HTERT RPE-1 (cell line): ENCODE measurements around the gene TPO.

Experiments used
- in situ Hi-C: fragments of 300-500 bp; cut with MboI; formaldehyde crosslinking; loops from 4 replicates; pipeline ENCODE4 v1.14.3; 2020; ENCODE audit warnings: low sequenced_read_pairs

Gene TPO

DNA sequence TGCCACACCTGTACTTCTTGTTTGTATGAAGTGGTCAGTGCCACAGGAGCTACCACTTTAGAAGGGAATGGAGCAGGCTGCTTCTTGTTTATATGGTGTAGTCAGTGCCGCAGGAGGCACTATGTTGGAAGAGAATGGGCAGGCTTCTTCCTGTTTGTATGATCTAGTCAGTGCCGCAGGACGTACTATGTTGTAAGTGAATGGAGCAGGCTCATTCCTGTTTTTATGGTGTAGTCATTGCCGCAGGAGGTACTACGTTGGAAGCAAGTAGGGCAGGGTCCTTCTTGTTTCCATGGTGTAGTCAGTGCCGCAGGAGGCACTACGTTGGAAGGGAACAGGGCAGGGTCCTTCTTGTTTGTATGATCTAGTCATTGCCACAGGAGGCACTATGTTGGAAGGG is 27.3 kb downstream of the TPO start:
- in situ Hi-C loops = no loop called here

DNA sequence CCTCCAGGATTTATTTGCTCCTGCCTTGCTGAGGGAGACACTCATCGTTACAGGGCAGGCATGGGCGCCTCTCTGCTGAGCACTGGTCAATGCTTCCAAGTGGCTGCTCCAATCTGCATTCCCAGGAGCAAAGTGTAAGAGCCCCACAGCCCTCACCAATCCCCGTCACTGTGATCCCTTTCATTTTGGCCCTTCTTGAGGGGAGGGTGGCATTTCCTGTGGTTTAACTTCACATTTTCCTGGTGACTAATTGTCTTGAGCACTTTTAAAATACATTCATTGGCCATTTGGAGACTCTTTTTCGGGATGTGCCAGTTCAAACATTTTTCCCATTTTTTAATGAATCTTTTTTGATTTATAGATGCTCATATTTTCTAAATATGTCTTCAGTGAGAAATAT is 33.0 kb downstream of the TPO start:
- in situ Hi-C loops = no loop called here

DNA sequence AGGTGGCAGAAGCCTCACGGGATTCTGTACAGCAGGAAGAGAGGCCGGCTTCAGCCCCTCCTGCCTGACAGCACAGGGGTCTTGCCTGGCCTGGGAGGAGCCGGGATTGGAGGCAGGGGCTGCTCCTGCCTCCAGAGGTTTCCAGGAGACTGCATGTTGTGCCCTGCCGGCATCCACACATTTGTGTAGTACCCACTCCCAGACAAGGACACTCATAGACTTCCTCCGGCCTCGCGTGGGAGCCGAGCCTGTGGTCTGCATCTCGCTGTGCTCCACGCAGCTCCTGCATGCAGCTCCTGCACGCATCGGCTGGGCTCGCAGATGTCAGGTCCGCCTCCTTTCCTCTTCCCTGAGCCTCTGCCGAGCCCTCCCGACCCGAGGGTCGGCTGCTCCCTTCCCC is 34.7 kb downstream of the TPO start:
- in situ Hi-C loops = no loop called here

DNA sequence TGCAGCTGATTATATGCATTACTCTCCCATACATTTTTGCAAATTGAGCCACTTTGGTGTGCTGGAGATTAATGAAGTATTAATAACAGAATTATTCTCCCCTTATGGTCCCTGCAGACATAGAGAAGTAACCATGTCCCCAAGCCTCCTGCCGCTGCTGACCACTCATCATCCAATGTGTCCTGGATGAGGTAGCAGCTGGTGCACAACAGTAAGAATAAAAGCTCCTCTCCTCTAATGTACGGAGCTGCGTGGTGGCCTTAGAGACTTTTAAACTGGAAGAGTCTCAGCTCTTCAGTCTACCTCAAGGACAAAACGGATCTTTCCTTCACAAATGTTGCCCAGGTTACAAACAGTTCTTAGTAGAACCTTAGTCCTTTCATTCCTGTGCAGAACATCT is 37.7 kb downstream of the TPO start:
- in situ Hi-C loops = no loop called here

DNA sequence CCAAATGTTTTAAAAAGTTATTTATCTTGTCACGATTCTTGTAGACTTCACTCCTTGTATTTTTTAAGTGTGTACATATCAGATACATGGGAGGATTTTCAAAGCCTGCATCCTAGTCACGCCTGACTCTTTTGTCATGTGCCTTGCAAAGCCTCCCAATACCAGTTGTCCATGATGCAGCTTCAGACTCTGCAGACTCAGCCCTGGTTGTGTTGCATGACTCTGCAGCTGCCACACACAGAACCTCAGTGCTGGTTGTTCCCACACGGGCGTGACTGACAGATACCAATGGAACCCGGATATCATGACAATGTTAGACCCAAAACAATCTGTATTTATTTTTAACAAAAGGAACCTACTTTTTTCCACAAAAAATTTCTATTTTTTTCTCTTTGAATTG is 38.2 kb downstream of the TPO start:
- in situ Hi-C loops = no loop called here

DNA sequence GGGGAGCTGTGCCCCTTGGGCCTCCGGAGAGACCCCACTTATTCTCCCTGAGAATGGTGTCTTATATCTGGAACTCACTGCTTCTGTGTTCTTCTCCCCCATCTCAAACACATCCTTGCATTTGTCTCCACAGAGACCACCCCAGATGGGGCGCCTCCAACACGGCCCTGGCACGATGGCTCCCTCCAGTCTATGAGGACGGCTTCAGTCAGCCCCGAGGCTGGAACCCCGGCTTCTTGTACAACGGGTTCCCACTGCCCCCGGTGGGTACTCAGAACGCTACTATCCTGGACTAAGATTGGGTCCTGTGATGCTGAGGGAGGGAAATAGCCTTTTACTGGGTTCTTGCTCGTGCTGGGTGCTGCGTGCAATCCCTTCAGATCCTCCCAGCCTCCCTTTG is 40.3 kb downstream of the TPO start:
- in situ Hi-C loops = no loop called here

DNA sequence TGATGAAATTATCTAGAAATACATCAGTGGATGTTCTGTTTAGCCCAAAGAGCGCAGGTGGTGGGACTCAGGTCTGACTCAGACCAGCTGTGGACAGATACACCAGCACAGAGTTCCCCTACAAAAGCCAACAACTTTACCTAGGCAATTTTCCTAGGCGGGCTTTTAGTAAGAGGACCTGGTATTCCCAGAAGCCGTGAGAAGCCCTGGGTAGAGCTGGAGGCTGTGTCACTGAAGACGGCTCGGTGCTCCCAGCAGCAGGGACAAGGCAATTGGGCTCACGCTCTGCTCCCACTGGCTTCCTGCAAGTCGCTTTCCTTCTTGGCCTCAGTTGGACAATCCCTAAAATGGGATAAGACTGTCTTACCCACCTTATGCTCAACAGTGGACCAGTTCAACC is 41.1 kb downstream of the TPO start:
- in situ Hi-C loops = no loop called here

DNA sequence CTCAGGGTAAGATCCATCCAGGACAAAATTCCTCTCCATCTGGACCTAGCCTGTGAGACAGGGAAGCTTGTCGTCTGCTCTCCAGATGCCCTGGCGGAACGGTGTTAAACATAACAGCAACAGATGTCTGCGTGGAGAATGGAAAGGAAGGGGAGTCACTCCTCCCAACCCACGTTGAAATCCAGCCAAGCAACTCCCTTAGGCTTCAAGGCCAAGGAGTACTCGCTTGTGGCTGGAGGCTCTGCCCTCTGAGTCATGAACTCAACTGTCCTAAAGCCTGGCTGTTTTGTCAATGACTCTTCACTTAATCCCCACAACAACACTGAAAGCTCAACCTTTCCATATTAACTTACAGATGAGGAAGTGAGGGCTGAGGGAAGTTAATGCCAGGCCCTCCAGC is 42.2 kb downstream of the TPO start:
- in situ Hi-C loops = no loop called here

DNA sequence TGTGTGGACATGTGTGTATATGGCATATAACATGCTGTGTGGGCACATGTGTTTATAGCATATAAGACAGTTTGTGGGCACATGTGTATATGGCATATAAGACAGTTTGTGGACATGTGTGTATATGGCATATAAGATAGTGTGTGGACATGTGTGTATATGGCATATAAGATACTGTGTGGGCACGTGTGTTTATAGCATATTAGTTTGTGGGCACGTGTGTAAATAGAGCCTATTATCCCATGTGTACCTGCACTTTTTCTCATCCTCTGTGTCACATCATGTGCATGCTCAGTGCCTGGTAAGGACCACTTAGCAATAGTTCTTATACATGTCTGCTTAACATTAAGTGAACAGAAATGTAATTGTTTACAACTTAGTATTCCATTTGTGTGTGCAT is 45.2 kb downstream of the TPO start:
- in situ Hi-C loops = no loop called here

DNA sequence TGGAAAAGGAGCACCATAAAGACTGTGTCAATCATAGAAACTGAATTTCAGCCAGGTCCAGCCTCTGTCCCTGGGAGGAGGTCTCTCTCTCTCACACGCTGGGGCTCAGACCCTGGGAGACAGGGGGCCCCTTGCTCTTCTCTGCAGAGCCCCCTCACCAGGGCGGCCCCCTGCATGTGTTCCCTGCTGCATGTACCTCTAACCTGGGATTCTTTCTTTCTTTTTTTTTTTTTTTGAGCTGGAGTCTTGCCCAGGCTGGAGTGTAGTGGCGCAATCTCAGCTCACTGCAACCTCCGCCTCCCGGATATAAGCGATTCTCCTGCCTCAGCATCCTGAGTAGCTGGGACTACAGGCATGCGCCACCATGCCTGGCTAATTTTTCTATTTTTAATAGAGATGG is 46.5 kb downstream of the TPO start:
- in situ Hi-C loops = no loop called here

DNA sequence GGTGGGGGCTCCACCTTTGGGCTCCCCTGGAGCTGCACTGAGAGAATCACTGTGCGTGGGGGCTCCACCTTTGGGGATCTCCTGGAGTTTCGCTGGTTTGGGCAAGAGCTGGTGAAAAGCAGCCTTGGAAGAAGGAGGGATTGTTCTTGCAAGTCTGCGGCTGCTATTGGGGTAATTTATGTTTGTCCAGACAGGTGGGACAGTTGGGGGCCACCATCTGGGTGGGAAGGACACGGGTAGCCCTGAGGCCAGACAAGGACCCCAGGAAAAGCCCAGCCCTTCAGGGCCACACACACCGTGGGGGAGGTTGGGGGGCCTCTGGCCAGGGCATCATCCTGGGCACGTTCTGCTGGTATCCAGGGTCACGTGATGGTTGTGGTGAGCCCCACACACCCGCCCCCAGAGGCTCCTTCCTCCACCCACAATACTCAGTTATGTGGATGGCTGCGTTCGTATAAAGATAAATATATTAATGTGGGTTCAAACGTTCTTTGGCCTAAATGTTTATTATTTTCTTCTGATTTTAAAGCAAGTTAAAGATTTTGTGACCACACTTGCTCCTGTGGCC is 47.7 kb downstream of the TPO start:
- in situ Hi-C loops = no loop called here

DNA sequence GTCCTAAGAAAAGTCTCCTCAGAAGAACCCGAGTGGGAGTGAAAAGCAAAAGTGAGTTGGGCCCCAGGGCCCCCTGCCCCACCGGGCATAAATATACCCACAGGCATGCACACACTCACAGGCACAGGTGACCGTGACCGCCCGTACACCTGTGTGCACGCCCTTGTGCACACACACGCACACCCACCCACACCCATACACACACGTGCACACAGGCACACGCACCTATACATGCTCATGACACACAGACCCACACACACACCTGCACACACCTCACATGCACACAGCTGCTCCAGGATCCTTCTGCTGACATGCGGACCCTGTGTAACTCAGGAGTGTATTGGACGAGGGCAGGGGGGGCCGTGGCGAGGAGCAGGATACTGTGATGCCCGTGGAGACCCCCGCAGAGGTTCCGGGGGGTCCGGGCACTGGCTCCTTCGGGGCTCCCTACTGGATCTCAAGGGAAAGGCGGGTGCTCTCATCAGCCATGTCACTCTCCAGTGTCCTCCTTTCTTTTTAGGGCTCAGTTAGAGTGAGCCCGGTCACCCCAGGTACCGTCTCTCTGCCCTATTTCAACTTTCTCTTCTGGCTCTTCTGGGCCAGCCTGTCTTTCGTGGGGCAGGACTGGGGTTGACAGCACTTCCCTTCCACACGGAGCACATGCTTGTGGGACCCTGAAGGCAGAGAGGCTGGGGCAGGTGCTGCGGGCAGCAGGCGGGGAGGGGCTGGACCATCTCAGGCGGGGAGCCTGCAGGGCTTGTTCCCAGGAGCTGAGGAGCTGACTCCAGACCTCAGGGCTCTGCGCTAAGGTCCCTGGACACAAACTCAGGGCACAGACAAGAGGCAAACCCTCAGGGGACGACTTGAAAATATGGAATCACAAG is 48.5 kb downstream of the TPO start:
- in situ Hi-C loops = no loop called here

DNA sequence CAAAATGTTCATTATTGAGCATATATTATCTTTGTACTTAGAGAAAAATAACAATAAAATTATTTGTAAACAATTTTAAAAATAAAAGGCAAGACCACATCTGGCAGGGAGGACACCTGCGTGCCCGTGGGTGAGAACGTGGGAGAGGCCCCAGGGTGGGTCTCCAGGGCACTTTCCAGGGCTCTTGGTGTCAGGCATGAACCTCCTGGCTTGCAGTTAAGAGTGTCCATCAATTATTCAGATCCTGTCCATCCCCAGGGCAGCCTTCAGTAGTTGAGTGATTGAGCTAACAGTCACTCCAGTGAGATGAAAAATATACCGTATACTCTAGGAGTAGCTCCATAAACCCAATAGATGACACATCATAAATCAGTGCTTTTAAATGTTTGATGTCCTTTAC is 49.7 kb downstream of the TPO start:
- in situ Hi-C loops = no loop called here

DNA sequence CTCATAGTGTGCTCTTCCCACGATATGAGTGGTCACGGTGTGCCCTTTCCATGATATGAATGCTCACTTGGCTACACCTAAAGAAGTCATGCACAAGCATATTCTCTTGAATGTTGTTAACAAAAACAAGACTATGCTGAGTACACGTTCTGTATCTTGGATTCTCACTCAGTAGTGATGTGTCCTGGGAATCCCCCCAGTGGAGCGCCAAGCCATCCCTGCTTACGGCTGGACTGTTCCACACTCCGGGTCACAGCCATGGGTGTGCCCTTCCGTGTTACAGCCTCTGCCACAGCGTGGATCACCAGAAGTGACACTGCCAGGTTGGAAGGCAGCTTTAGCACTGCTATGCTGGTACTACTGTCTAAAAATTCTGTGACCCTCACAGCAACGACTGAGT is 59.1 kb downstream of the TPO start:
- in situ Hi-C loops = no loop called here

DNA sequence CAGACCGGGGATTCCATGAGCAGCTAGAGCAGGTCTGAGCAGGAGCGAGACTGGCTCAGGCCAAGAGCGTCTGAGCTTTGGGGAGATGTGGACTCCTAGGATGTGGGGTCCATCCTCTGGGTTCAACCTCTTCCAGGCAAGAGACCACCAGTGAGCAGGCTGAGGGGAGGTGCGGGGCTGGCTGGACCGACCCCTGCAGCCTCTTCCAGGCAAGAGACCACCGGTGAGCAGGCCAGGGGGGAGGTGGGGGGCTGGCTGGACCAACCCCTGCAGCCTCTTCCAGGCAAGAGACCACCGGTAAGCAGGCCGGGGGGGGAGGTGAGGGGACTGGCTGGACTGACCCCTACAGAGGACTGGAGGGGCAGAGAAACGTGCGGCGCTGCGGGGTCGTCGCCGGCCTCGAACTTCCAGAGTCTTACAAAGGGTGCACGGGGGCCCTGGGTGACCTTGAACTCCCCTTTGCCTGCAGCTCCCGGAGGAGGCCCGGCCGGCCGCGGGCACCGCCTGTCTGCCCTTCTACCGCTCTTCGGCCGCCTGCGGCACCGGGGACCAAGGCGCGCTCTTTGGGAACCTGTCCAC is 63.4 kb downstream of the TPO start:
- in situ Hi-C loops = no loop called here

DNA sequence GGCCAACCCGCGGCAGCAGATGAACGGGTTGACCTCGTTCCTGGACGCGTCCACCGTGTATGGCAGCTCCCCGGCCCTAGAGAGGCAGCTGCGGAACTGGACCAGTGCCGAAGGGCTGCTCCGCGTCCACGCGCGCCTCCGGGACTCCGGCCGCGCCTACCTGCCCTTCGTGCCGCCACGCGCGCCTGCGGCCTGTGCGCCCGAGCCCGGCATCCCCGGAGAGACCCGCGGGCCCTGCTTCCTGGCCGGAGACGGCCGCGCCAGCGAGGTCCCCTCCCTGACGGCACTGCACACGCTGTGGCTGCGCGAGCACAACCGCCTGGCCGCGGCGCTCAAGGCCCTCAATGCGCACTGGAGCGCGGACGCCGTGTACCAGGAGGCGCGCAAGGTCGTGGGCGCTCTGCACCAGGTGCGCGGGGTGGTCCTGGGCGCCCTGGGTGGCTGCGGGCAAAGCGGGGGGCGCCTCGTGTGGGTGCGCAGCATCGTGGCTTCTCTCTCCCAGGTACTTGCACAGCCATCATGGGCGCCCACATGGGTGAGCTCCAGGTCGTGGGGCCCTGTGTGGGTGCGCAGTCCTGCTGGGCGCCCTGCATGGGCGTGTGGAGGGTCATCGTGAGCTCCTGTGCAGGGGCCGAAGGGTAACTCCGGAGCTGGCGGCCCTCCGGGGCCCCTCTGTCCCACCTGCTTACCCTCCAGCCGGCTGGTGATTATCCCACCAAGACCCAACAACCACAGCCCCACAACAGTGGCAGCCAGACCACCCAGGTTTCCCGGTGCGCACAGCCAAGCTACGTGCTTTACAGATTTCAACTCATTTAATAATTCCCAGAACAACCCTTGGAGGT is 64.2 kb downstream of the TPO start:
- in situ Hi-C loops = no loop called here

DNA sequence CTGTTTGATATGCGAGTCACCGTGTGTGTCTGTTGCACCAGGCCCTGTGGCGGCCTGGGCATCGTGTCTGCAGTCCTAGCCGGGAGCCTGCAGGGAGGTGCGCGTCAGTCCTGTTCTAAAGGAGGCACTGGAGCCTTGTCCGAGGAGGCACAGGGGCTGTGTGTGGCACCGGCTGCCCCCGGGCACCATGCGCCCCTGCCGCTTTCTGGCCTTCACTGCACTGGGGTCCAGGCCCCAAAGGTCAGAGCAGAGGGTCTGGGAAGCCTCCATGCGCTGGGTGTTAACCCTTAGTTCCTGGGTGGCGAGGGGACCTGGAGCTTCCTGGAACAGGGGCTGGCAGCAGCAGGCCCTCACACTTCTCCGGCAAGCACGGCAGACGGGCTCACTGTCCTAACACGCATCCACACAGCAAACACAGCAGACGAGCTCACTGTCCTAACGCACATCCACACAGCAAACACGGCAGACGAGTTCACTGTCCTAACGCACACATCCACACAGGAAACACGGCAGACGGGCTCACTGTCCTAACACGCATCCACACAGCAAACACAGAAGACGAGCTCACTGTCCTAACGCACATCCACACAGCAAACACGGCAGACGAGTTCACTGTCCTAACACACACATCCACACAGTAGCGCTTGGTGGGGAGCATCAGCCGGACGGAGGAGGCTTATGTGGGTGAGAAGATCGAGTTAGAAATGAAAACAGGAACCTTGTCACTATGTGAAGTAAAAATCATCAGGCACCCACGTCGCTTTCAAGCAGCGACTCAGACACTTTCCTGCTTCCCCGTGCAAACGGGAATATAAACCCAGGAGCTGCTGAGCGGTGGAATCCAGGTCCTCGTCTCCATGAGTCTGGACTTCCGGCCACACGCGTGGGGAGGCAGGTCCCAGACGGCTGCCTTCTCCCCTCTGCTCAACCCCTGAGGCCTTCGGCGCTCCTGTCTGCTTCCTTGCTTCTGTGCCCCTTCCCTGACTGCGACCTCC is 65.3 kb downstream of the TPO start:
- in situ Hi-C loops = no loop called here

DNA sequence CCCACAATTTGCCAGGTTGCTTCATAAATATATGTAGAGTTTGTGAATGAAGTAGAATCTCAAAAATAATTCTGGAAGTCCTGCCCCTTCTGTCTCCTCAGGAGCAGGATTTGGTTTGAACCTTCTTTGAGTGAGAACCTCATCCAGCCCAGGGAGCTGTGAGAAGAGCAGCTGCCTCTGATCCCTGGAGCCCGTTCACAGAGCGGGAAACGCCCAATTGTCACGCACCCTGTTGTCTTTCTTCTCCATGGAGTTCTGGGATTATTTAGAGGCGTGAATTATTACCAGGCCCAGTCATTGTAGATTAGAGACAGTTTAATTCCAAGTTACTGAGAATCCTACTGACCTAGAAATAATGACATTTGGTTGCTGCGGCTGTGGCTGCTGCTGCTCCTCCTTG is 66.1 kb downstream of the TPO start:
- in situ Hi-C loops = no loop called here

DNA sequence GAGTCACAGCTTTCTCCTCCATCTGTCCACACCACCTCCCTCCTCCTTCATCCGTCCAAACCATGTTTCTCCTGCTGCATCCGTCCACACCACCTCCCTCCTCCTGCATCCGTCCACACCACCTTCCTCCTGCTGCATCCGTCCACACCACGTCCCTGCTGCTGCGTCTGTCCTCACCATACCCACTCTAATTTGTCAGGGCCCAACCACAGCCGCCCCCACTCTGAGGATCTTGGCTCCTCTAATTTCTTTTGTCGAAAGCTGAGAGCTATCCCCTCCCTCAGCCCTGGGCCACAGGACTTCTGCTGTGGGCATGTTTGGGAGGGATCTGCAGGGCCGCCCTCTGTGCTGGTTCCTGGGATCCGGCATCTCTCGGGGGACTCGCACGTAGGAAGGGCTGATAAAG is 67.4 kb downstream of the TPO start:
- in situ Hi-C loops = no loop called here
